Cardiac atrium fibroblast (primary cell): ENCODE measurements around the gene ZSWIM8. TPM values are rescaled to one million over a fixed set of nuclear protein-coding genes. Genes with fewer than 3 reads are reported as not detected.

Experiments used
- total RNA-seq: library from RNA; depleted of rRNA; stranded (reverse); fragments of >200 nt; gene quantifications from 2 replicates; pipeline ENCODE4 v1.2.3, GENCODE V29; 2015

Gene ZSWIM8, protein sequence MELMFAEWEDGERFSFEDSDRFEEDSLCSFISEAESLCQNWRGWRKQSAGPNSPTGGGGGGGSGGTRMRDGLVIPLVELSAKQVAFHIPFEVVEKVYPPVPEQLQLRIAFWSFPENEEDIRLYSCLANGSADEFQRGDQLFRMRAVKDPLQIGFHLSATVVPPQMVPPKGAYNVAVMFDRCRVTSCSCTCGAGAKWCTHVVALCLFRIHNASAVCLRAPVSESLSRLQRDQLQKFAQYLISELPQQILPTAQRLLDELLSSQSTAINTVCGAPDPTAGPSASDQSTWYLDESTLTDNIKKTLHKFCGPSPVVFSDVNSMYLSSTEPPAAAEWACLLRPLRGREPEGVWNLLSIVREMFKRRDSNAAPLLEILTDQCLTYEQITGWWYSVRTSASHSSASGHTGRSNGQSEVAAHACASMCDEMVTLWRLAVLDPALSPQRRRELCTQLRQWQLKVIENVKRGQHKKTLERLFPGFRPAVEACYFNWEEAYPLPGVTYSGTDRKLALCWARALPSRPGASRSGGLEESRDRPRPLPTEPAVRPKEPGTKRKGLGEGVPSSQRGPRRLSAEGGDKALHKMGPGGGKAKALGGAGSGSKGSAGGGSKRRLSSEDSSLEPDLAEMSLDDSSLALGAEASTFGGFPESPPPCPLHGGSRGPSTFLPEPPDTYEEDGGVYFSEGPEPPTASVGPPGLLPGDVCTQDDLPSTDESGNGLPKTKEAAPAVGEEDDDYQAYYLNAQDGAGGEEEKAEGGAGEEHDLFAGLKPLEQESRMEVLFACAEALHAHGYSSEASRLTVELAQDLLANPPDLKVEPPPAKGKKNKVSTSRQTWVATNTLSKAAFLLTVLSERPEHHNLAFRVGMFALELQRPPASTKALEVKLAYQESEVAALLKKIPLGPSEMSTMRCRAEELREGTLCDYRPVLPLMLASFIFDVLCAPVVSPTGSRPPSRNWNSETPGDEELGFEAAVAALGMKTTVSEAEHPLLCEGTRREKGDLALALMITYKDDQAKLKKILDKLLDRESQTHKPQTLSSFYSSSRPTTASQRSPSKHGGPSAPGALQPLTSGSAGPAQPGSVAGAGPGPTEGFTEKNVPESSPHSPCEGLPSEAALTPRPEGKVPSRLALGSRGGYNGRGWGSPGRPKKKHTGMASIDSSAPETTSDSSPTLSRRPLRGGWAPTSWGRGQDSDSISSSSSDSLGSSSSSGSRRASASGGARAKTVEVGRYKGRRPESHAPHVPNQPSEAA (N-terminal part only)
- 54.4 and 75.6 TPM in 2 replicates for total RNA-seq

DNA sequence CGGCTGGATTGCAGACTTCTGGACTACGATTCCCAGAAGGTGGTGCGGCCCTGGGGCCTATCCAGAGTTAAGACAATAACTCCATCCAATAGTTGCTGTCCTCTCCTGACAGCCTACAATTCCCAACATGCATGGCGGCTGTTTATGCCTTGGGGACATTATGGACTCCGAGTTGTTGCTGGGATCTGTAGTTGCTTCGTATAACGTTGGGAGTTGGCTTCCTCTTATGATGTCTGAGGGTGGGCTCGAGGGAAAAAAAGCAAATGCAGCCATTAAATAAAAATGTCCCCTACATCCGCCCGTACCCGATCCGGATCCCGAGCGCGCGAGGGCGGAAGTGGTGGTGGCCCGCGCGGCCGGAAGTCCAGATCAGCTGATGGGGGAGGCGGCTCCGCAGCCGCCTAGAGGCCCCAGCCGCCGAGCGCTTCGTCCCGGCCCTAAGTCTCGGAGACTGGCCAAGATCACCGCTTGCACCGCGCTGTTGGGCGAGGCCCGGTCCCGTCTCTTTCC lies at the start of gene ZSWIM8:
Gene ZSWIM8, plus strand, starts transcription at position 396 of the 510 bp plus-strand sequence. CDS start 273 bp downstream, outside the sequence.

DNA sequence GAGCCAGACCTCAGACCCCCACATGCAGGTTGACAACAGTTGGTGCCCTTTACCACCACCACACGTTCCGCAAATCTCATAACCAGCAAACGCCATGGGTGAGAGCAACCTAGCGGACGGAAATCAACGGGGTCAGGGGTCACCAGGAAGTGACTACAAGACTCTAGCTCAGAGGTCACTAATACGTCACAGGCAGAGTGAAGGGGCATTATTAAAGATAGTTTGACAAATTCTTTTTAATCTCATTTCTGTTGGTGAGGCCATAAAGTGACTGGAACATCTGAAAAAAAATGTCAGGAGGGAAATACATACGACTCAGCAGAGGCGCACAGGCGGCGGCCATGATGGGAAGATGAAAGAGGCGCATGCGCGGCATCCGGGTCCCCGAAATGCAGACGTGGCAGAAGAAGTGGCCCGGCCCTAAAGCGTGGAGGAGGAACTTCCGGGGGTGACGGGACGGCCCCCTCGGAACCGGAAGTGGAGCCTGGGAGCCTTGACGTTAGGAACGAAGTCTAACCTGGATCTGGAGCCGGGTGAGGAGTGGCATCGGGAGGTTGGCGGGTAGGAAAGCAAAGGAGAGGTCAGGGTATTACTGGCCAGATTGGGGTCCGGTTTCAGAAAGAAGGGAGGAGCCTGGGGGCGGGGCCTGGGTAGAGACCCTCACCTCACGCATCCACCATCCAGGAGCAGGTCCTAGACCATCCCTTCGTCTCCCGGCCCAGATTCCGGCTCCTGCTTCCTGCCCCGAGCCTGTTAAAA lies 41.3 kb upstream of the ZSWIM8 start, which contains the start of gene SEC24C:
Gene SEC24C, plus strand, starts transcription at position 468 of the 759 bp plus-strand sequence. CDS start 2,461 bp downstream, outside the sequence.

DNA sequence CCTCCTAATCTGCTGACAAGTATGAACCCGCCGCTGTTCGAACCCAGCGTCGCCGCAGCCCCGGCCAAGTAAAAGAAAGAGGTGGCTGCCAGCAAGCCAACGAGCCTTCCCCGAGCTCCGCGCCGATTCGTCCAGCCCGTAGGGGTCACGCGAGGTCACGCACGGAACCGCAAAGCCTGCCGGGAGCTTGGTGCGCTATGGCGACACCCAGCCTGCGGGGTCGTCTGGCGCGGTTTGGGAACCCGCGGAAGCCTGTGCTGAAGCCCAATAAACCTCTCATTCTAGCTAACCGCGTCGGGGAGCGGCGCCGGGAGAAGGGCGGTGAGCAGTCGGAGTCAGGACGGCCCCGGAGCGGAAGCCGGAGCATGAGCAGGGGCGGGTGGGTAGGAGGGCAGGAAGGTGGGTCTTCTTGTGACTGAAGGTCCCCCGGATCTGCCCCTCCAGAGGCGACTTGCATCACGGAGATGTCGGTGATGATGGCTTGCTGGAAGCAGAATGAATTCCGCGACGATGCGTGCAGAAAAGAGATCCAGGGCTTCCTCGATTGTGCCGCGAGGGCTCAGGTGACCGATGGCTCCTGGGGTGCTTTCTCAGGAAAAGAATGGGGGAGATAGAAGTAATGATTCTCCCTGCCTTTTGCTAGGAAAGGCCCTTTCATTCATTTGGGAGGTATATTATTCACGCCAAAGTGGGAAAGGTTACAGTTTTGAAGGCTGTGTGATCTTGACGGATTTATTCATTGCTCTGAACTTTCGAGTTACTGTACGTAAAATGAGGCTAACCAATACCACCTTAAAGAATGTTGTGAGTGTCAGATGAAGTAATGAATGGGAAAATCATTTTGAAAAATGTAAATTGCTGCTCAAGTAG lies 3.3 kb upstream of the ZSWIM8 start, which contains the start of gene CHCHD1:
Gene CHCHD1, plus strand, starts transcription at position 170 of the 870 bp plus-strand sequence. Its CDS starts 28 bp downstream, at position 198.

Other genes with a start within 250 kb of the ZSWIM8 start
- gene USP54, start 194.3 kb upstream of the ZSWIM8 start, total RNA-seq = 5.4 and 5.5 TPM in 2 replicates
- gene MYOZ1, start 144.1 kb upstream of the ZSWIM8 start, total RNA-seq = not detected in 2 replicates
- gene SYNPO2L, start 129.6 kb upstream of the ZSWIM8 start, total RNA-seq = not detected in 2 replicates
- gene AGAP5, start 87.5 kb upstream of the ZSWIM8 start, total RNA-seq = 0.49 and 1.1 TPM in 2 replicates
- 45.9 and 63.8 TPM in 2 replicates for gene SEC24C, start 41.2 kb upstream of the ZSWIM8 start, total RNA-seq
- 23.6 and 25.6 TPM in 2 replicates for gene CHCHD1, start 3.6 kb upstream of the ZSWIM8 start, total RNA-seq
- 15.6 and 35.4 TPM in 2 replicates for gene NDST2, start 26.0 kb downstream of the ZSWIM8 start, total RNA-seq
- 11.6 and 17.0 TPM in 2 replicates for gene CAMK2G, start 88.9 kb downstream of the ZSWIM8 start, total RNA-seq
- 49.1 and 55.2 TPM in 2 replicates for gene PLAU, start 125.5 kb downstream of the ZSWIM8 start, total RNA-seq
- 185 and 211 TPM in 2 replicates for gene VCL, start 212.5 kb downstream of the ZSWIM8 start, total RNA-seq